ENCODE results near the gene NRP1.

GRCh38 chr10:33277135-33277536 is 57.3 kb downstream of the NRP1 start:
- TF ChIP-seq, protein P1, sequence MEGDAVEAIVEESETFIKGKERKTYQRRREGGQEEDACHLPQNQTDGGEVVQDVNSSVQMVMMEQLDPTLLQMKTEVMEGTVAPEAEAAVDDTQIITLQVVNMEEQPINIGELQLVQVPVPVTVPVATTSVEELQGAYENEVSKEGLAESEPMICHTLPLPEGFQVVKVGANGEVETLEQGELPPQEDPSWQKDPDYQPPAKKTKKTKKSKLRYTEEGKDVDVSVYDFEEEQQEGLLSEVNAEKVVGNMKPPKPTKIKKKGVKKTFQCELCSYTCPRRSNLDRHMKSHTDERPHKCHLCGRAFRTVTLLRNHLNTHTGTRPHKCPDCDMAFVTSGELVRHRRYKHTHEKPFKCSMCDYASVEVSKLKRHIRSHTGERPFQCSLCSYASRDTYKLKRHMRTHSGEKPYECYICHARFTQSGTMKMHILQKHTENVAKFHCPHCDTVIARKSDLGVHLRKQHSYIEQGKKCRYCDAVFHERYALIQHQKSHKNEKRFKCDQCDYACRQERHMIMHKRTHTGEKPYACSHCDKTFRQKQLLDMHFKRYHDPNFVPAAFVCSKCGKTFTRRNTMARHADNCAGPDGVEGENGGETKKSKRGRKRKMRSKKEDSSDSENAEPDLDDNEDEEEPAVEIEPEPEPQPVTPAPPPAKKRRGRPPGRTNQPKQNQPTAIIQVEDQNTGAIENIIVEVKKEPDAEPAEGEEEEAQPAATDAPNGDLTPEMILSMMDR (IDR thresholded peaks at IDR 0.05; ENCODE audit: extremely low read depth in 1 of 2, insufficient read depth in 1 of 2, low read depth in 1 of 2, low read length in 2 of 2) = no peak
- TF ChIP-seq POLR2AphosphoS5 (IDR thresholded peaks at IDR 0.05; ENCODE audit: insufficient read depth, low read depth, low read length) = no peak
- TF ChIP-seq JUN (IDR thresholded peaks at IDR 0.05; ENCODE audit: borderline replicate concordance, insufficient read depth, insufficient read length, low read depth) = no peak
- TF ChIP-seq GATA2 (IDR thresholded peaks at IDR 0.05; ENCODE audit: insufficient read depth, insufficient read length, low read depth, low read length) = no peak
- TF ChIP-seq POLR2A (IDR thresholded peaks at IDR 0.05; ENCODE audit: low read depth, low read length) = no peak

Measured in endothelial cell of umbilical vein (primary cell).